Cortex of kidney (tissue), 1 donor: ENCODE results near the gene CD180.

Experiments used
- DNase-seq: peaks from one replicate; lab custom pipeline; 2025; lab: John Stamatoyannopoulos, UW

CD180 gene

DNA sequence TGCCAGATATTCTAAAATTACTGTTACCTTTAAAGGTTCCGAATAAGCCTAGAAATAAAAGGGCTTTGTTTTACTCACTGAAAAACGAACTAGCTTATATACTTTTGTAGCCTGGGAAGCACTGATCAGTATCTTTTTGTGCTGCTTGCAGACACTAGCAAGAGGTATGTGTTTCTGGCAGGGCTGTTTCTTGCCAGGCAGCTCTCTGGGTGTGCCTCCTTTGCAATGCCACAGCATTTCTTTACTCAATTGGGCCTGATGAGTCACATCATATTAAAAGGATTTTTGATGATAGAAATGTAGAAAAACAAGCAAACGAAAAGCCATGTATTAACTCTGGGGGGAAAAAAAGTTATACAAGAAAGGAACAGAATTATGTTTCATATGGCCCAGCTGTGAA is 35.6 kb downstream of the CD180 start:
- no peak for DNase-seq

DNA sequence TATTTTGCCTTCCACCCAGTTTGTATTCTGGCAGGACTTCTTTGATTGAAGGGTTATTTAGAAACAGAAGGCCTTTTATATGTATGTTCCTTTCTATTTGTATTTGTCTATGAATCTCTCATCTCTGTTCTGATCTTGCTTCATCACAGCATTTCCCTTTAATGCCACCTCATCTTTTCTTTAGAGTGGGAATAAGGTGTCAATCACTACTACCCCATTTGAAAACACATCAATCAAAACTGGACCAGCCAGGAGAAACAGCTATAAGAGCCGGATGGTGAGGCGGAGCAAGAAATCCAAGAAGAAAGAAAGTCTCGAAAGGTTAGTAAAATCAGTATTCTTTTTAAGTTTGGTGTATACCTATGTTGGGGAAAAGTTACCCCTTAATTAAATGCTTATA is 36.3 kb downstream of the CD180 start:
- no peak for DNase-seq

DNA sequence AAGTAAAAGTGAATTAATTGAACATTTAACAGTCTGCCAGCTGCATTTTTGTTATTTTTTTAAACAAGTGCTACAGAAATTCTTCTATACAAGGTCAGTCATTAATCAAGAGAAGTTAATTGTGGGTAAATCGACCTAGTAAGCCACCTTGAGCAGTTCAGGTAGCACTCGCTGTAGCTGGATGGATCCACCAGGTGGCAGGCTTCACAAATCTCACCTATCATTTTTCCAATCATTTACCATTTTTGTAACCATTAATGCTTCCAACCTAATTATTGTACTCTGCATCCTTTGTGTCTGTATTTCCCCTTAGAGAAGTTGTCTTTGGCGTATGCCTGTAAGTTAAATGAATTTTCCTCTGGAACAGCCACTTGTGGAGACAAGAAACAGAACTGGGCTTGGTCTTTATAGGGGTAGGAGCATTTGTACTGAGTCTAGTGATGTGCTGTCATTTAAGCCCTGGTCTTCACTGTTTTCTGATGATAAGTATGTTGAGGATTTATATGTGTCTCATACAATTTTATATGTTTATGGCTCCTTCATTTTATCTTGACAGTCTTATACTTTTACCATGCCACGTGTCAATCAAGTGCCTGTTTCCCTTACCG is 39.5 kb downstream of the CD180 start:
- DNase-seq = no peak

DNA sequence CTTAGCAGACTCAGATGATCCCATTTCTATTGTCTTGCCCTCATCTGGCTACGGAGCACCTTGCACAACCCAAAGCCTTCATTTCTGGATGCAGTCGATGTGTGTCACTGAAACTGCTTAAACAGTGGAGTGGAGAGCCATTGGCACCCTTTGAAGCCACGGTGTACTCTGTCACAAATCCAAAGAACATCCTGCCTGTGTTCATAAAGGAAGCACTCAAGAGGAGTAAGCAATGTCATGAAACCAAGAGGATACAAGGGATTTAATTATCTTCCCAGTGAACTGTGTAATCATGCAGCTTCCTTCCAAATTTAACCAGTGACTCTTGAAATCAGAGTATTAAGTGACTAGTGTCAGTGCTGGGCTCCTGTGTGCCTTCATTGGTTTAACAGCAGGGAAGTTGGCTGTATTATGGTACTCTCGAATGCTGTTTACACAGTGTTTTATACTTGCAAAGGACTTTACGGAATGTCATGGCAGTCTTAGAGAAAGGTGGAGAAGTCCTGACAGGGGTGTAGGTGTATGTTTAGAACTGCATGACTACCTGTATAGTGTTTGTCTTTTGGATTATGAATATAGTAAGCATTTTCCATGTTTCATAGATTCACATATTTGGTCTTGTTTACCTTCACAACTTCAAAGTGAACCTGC is 41.9 kb downstream of the CD180 start:
- DNase-seq = no peak

DNA sequence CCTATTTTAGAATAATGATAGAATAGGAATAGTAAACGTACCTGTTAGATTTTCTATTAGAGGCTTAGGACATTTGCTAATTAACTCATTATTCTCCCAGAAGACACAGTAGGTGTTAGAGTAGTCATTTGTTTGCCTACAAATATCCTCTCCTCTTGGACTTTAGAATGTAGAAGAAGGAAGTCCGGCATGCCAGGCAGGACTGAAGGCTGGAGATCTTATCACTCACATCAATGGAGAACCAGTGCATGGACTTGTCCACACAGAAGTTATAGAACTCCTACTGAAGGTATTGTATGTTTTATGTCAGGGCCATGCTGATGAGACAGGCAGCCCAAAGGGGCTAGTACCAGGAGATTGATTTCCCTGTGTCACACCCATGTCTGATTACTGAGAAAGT is 43.3 kb downstream of the CD180 start:
- DNase-seq = no peak

DNA sequence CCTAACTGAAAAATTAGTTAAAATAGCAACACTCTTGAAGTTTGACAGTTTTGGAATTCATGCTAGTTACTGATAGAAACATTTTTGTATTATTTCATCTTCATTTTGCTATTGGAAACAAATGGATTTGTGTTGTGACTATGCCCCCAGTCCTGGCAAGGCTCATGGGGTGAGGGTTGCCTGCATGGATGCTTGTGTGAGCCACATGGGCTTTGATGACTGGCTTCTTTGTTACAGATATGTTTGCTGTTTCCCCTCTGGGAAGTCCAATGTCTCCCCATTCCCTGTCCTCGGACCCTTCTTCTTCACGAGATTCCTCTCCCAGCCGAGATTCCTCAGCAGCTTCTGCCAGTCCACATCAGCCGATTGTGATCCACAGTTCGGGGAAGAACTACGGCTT is 44.2 kb downstream of the CD180 start:
- DNase-seq = no peak

DNA sequence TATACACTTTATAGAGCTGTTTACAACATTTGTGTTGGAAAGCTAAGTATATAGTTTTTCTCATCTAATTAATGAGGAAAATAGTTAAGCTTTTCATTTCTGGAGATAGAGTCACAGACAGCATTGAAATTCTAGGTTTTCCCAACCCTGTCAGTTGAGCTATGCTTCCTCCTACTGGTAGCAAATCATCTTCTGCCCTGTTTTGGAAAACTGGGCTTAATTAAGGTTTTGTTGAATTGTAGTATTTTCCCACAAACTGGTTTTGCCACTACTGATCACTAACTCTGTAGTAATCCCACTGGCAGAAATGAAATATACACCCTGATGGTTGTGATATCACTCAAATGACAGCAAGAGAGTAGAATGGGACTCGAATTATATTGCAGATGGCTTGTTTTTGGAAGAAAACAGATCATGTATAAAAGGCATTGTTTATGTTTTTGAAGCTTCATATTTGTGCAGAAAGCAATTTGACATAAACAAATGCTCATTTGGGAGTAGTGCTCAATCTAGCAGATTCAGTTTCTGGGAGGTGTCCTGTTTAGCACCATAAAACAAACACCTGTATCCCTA is 46.6 kb downstream of the CD180 start:
- DNase-seq = no peak

DNA sequence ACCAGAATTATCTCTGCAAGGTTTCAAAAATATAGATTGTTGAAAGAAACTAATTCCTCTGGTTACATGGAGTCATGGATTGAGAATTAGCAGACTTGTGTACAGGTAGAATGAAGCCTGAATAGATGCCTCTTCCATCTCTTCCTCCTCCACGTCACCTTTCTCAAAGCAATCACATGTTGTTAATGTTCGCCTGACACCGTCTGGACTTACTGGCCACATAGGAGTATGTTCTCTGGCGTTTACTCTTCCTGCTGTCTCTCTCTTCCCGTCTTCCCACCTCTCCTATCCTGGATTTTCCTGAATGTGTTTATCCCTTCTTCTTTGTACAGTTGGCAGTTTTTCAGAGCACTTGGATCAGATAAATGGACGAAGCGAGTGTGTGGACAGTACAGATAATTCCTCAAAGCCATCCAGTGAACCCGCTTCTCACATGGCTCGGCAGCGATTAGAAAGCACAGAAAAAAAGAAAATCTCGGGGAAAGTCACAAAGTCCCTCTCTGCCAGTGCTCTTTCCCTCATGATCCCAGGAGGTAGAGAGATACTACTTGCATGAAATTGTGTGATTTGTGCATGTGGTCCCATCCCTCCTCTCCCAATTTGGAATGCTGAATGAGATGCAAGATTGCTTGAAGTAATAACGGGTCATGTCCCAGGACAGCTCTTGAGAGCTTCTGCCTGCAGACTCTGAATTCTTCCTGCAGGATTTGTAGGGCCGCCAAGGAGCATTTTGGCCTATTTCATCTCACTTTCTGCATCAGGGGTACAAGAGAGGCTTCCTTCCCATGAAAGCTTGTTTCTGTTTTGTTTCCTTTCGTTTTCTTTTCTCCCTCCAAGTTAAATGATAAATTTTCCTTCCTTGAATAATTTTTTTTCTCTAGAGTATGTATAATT is 47.3 kb downstream of the CD180 start:
- DNase-seq = no peak

DNA sequence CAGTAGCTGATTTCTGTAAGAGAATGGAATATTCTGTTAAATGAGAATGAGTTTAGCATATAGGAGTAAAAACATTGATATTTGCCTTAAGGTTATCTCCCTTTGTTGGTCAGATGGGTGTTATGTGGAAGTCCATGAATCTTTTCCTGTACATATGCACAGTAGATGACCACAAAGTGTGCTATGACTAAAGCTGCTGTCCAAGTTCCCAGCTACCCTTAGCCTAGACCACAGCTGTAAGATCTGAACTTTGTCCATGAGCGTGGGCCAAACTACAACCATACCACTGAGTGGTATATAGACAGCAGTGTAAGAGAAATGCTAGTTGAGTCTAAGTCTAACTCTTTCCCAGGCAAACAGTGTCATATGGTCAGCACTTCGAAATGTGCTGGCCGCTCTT is 48.8 kb downstream of the CD180 start:
- no peak for DNase-seq

DNA sequence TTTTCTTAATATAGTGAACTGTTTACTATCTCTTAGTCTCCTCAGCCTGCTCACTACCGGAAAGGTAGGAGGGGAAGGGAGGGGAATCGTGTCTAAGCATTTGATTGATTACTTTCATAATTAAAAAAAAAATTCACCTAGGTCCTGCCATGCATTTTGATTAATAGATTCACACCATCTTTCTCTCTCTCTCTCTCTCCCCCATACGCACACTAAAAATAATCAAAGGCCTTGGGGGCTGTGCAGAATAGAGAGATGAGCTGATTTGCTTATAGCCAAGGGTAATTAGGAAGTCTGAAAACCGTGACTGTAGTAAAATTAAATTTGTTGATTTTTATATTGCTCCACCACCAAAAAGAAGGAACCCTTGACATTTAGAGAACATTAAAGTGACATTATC is 49.6 kb downstream of the CD180 start:
- no peak for DNase-seq

DNA sequence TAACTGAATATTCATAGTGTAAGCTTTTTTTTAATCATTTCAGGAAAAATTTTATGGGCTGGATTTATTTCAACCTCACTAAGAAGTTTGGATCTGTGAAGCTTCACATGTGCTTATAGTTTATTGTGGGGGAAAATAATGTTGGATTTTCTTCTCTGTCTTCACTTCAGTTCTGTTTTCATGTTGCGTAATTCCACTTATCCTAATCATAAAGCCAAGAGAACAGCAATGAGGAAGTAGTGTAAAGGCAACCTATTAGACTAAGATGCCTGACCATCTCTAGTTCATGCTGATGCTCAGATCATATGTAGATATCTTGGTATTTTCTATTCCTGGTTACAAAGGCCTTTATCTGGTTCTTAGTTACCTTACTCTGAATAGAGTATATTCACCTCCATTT is 50.0 kb downstream of the CD180 start:
- DNase-seq = no peak

DNA sequence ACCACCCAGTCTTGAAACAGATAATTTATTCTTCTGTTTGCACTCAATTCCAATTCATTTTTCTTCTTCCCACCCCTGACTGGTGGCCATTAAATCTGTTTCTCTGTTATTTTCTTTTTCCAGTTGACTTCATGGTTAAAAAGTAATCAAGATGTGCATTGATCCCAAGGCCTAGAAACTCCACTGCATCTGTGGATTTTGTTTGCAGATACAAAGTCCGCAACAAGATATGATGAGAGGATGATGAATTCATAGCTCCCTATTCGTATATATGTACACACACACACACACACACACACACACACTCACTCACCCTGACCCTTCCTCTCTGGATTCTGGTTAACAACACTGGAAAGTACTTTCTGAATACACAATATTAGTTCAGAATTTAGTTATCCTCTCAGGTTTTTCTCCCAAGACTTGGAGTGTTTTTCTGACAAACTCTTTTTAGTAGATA is 52.4 kb downstream of the CD180 start:
- no peak for DNase-seq

DNA sequence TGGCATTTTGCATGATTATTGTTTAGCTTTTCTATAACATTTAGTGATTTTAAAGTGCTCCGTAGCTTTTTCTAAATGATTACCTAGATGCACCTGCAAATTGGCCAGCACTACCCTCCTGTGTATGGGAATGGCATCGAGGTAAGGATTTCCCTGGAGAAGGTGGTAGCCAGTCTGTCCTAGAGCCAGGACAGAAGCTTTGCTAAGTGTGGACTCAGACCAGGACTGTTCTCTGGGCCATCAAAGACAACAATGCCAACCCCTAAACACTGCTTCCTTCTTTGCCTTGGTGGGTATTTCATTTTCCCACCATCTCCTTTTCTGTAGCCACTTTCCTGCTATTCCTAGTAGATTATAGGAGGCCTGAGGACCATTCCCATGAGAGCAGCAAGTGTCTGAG is 53.0 kb downstream of the CD180 start:
- DNase-seq = no peak

DNA sequence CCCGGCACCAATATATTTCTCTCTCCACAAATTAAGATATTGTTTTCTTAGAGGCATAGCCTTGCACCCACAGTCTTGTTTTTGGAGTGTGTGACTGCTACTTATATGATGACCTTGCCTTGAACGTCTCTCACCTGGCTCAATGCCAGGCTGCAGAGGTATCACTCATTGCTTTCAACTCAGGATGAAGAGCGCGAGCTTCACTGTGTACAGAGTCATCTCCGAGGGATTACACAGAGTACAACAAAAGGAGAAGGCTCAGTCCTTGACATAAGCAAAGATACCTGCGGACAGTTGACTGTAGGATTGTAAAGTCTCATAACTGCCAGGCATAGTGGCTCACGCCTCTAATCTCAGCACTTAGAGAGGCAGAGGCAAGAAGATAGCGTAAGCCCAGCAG is 53.8 kb downstream of the CD180 start:
- no peak for DNase-seq

DNA sequence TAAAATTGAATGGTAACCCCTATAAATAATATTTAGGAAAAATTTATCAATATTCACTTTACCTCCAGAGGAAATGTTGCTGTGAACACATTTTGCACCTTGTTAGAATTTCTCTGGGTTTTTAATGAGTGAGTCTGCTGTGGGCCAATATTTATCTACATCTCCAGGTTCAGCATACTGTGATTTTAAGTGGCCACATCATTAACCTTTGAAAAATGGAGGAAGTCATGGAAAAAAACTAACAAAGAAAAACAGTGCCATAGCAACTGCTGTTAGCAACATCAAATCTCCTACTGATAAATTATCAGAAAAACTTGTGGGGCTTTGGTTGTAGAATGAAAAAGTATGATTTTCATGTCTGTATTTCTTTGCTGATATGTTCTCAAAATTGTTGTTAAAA is 55.0 kb downstream of the CD180 start:
- DNase-seq = no peak

DNA sequence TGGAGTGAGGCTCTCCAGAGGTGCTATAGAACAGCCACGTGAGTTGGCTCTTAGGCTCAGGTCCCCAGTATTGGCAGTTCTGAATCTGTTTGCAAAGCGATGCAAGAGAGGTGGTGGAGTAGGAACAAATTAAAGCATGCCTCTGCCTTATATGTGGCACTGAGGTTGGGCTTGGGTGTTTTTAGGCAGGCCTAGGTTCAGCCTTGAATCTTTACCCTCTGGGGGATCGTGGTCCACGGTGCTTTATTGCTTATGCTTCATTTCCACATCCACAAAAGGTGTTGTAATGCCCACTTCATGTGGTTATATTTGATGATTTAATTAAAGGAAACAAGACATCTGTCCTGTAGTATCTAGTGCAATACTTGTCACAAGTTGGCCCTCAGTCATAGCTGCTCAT is 56.2 kb downstream of the CD180 start:
- DNase-seq = no peak

DNA sequence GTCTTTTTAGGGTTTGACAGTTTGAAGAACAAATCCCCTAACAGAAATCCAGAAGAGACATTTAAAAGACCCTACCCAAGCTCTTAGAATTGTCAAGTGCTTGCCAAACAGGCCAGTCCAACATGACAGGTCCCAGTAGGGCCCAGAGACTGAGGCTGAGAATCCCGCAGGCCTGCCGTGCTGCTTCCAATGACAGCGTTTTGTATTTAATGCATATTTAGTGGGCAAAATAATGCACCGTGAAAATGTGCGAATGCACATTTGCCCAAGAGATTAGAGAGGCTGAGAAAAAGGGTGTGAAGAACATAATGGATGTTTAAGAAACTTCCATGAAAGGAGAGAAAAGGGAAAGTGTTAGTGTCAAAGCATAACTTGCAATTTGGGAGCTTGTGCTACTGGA is 57.6 kb downstream of the CD180 start:
- no peak for DNase-seq

DNA sequence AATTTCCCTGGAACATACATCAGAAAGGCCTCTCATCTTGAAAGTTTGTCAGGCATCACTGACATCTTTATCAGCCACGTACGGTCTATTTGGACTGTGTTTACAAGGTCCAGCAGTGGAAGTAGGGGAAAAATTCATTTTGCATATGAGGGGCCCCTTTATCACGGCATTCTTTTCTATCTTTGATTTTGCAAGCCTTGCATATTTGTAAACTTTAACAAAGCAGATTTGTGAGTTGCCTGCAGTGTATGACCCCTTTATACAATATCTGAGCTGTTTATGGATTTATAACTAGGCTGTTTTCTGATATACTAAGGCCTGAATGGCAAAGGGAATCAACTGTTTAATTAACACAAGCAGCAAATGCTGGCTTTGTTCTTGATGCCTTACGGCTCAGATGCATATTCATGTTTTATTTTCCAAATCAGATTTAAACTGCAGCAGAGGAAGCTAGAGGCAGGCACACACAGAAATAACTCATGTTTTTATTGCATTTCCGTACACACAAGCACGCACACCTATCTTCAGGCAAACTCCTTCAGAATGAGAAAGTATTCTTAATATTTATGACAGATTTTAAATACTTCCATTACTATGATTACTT is 61.1 kb downstream of the CD180 start:
- no peak for DNase-seq

DNA sequence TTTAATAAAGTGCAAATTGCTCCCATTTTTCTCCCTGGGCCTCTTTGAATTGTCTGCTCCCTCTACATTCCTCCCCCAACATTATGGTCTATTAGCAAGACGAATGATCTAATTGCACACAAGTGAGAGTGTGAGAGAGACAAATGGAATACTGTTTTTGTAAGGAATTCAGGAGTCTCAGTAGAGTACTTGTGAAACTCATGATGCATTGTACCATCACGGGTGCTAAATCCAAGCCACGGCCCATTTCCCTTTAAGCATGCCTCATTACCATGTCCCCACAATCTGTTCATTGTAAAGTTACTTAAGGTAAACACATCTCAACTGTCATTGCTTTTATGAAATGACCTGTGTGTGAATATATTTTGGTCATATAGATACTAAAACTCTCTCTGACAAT is 62.8 kb downstream of the CD180 start:
- no peak for DNase-seq

DNA sequence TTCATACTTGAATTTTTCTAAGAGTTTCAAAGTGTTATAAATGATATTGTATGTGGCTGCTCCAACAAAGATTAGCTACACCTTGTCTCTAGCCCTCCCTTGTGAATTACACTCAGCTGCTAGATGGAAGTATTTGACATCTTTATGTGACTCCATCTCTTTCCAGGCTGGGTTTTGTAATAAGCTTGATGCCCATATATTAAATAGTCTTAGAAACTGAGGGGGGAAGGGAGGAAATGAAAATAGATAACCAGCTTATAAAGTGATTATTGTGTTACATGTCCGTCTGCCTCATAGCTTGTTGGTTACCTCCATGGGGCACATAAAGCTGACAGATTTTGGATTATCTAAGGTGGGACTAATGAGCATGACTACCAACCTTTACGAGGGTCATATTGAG is 63.4 kb downstream of the CD180 start:
- DNase-seq = no peak

DNA sequence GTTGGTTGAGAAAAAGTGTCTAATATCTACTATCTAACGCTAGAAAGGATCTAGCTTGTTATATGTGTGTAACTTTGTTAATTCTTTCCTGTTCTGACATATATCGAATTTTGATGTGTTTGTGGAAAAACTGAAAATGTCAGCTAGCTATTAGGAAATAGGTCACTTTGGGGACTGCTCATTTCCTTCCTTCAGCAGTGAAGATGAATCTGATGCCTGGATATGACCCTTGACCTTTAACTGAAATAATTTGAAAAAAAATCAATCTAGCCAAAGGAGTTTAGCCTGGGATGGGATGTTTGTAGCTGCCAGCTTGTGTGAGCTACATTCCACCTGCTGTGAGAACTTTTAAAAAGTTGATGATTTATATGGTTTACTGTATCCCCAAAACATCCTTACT is 66.8 kb downstream of the CD180 start:
- DNase-seq = no peak
